ENCODE data around the gene IFNK.

DNA sequence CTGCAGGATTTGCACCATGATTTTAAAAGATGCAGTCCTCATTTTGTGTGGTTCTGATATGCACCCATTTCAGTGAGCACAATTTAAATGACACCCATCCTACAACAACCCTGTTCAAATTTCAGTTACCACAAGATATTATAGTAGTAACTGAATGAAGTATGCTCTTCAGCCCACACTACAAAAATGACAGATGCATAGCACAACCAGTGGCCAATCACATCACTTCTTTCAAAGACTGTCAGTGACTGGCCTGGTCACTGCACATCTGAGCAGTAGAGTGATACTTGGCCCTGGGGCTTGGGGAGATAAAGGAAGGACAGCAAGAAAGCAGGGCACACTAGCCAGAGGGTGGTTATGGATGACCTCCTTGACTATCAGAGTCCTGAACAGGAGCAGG is 19.8 kb upstream of the IFNK start:
- no peak for TF ChIP-seq YY1 (IDR thresholded peaks at IDR 0.05; ENCODE audit: insufficient read depth, insufficient read length)
- no peak for TF ChIP-seq ZNF274 (IDR thresholded peaks at IDR 0.05; ENCODE audit: low read depth, low read length)

Data from NT2/D1 (cell line).